HG02938 (cell line): ENCODE results near the gene RAMP3.

Source experiments
- ATAC-seq: cut with Tn5 transposase; IDR thresholded peaks from one replicate; pipeline ENCODE4 v1.9.1; 2021; ENCODE audit warnings: mild to moderate bottlenecking, moderate library complexity; ENCODE audit not compliant: unreplicated experiment

The RAMP3 gene

GRCh38 chr7:45219801-45220435 lies 62.3 kb downstream of the RAMP3 start:
- ATAC-seq, result no peak

DNA sequence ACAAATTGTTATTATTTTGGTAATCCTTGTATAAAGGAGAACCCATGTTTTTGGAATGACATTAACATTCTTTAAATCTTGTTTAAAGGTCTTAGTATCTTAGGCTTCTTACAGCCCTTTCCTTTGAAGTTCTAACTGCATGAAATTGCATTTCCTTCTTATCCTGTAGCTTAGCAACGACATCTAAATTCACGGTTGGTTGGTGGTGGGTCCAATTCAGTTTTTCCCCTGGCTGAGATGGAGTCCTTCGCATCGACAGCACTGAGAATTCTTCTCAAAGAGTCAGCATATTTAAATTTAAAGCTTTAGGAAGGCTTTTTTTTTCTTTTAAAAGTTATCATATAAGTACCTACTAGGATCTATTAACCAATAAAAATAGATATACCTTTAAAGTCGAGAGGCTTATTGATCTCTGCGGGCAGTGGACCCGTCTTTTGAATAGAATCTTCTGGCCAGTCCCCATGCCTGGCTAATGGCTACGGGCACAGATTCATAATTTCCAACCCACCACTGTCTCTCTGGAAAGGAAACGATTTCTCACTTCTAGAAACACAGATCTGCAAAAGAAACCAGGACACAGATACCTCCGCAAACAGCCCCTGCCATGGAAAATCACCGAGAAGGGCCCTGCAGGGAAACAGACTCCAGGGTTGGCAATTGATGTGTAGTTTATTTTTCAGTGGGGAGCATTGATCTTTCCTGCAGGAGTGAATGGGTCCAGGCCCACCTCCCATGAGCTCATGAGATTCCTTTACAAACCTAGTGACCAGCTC lies 63.4 kb downstream of the RAMP3 start:
- no peak for ATAC-seq

GRCh38 chr7:45221896-45222604 lies 64.5 kb downstream of the RAMP3 start:
- no peak for ATAC-seq

GRCh38 chr7:45223078-45223477 lies 65.5 kb downstream of the RAMP3 start:
- ATAC-seq, result no peak

DNA sequence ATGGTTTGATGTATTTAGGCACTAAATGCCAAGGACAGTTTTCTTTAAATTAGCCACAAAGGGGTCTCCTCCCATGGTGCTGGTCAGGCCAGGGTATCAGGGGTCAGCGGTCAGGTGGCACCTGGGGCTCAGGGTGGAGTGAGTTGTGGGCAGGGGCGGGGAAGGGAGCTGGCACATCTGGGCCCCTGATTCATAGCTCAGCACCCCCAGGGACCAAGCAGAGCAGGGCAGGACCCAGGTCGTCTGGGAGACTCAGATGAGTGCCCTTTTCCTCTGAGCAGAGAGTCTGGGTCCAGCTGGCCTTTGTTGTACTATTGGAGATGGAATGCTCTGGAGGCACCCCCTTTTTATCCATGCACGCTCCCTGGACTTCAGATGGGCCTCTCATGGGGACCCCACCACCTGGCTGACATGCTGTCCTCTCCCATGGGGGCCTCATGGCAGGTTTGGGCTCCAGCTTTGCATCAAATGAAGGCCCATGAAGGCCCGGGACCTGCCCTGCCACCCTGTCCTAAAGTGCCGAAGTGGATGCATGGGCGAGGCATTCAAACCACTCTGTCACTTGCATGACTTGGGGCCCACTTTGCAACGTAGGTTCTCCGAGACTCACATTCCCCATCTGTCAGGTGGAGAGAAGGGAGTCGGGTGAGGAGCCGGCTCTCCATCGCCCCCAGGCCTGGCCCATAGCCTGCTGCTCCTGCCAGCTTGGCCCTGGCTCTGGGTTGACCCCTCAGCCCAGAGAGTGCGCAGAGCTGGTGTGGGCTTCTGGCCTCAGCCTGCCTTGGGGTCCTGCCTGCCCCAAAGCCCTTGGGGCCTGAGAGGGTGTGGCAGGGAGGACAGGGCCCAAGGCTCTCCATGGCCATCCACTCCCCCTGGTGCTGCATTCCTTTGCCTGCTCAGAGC lies 66.4 kb downstream of the RAMP3 start:
- ATAC-seq, result no peak

- no peak for ATAC-seq
These were observed 67.2 kb downstream of the RAMP3 start for GRCh38 chr7:45224832-45225231.

DNA sequence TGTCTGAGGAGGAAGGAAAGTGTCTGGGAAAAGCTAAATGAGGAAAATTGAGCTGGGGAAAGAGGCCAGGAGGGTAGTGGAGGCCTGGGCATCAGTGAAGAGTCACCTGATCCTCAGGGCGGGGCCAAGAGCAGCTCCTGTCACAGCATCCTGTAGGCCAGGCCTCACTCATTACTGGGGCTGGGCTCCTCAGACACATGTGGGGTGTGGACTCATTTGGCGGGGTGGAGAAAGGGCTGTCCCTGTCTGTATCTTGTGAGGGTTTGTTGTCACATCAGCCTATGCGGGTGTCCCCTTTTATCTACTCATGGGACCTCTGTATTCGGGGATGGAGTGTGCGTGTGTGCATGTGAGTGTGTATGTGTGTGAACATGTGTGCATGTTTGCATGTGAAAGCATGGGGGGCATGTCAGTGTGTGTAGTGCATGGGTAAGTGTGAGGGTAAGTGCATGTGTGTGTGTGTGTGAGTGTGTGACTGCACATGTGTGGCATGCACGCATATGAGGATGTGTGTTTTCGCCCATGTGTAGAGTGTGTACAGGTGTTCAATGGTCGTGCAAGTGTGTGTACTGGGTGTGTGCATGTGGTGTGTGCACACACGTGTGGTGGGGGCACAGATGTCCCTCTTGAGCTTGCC lies 67.8 kb downstream of the RAMP3 start:
- no peak for ATAC-seq

GRCh38 chr7:45225948-45226335 lies 68.4 kb downstream of the RAMP3 start:
- ATAC-seq, result no peak

- ATAC-seq, result no peak
These were observed 71.7 kb downstream of the RAMP3 start for GRCh38 chr7:45229156-45229920.

DNA sequence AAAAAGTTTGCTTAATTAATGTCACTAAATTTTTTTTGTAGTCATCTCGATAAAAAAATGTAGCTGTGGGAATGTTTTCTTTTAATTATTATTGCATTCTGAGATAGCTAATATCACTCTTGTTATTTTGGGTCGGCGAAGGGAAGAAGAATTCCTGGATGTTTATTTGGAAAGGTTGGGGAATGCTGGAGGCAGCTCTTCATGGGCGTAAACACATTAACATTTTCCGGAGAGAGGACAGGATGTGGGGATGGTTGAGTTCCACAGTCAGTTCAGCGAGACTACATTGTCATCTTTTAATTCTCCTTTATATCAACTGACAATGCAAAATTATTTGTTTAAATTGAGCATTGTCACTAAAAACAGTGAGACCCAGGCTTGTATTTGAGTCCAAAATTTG lies 72.5 kb downstream of the RAMP3 start:
- no peak for ATAC-seq

GRCh38 chr7:45230611-45231165 lies 73.1 kb downstream of the RAMP3 start:
- no peak for ATAC-seq

DNA sequence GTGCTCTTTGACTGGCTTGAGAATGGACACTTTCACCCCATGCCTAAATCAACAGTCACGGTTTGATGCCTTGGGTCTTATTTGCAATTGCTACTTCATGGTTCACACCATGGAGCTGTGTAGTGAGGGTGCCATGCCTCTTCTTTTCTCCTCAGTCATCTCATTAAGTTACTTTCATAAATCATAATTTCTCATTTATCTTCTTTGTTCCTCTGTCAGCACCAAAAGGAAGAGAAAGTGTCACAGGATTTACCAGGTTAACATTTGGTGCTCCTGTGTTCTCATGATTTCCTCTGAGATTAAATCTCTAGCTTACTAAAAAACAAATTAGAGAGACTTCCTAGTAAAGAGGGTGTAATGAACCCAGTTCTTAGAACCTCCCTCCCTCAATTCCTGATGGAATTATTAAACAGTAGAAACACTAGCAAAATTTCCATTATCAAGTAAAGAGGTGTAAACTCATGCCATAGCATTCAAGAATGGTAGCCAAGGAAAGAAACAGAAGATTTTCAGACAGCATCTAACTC lies 75.7 kb downstream of the RAMP3 start:
- ATAC-seq, result no peak
